IPS-15b (cell line): ENCODE measurements around the gene NFE2L2.
"Not testable (repeated sequence)": the region's sequence is repeated elsewhere in the genome, so short reads cannot be mapped to it uniquely, and the experiment has no call there.

ENCODE experiments used
- H3K27me3 ChIP-seq: one replicate; pipeline ENCODE4 v1.6.1; 2013; ENCODE audit warnings: low read length; ENCODE audit not compliant: control insufficient read depth, insufficient read depth
- H3K36me3 ChIP-seq: one replicate; pipeline ENCODE4 v1.6.1; 2013; ENCODE audit warnings: low read length; ENCODE audit not compliant: control insufficient read depth, insufficient read depth
- H3K4me1 ChIP-seq: one replicate; pipeline ENCODE4 v1.6.1; 2013; ENCODE audit warnings: mild to moderate bottlenecking, low read length; ENCODE audit not compliant: control insufficient read depth, insufficient read depth
- H3K4me3 ChIP-seq: one replicate; pipeline ENCODE4 v1.5.1; 2013; ENCODE audit warnings: low read depth, low read length
- H3K9ac ChIP-seq: one replicate; pipeline ENCODE4 v1.6.1; 2013; ENCODE audit warnings: low read depth, mild to moderate bottlenecking, low read length
- H3K9me3 ChIP-seq: one replicate; pipeline ENCODE4 v1.6.1; 2013; ENCODE audit warnings: mild to moderate bottlenecking, low read length; ENCODE audit not compliant: control insufficient read depth, insufficient read depth

The NFE2L2 gene

GRCh38 chr2:177223436-177223835, 41.1 kb downstream of the NFE2L2 start:
- H3K9me3 ChIP-seq, H3K9ac ChIP-seq, H3K27me3 ChIP-seq, H3K4me3 ChIP-seq: not testable (repeated sequence)
- peaks cover 15% of the 10 kb centered on the region for H3K36me3 ChIP-seq
- peaks cover 10% of the 10 kb centered on the region for H3K4me1 ChIP-seq

DNA sequence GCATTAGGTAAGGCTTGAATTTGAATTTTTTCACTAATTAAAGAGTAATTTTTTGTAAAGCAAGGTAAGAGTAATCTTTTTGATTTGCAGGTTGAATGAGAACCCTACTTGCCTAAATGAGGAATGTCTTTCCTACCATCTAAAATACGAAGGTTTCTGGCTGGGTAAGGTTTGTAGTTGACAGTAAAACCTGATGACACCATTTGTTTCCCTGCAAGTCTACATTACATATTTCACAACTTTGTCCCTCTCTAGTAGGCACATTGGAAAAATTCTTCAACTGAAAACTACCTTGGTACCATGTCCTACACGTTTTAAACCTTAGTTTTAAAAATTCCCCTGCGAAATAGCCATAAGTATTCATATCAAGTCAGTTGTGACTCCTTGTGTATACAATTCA, 42.6 kb downstream of the NFE2L2 start:
- H3K4me1 ChIP-seq = peaks cover 14% of the 10 kb centered on the region

GRCh38 chr2:177221534-177221933, 43.0 kb downstream of the NFE2L2 start:
- H3K36me3 ChIP-seq = peaks cover 31% of the 10 kb centered on the region
- peaks cover 14% of the 10 kb centered on the region for H3K4me1 ChIP-seq
- no peak overlapping the region for H3K9ac ChIP-seq
- no peaks in the 10 kb centered on the region for H3K9me3 ChIP-seq
- H3K4me3 ChIP-seq = no peak overlapping the region
- no peaks in the 10 kb centered on the region for H3K27me3 ChIP-seq

More for the DNA sequence above, 42.6 kb downstream of the NFE2L2 start:
- Histone ChIP-seq H3K9me3 (no peaks in the 10 kb centered on the region), H3K4me3 (no peak overlapping the region), H3K27me3 (no peaks in the 10 kb centered on the region), H3K9ac (no peak overlapping the region), H3K36me3 (peaks cover 26% of the 10 kb centered on the region)

DNA sequence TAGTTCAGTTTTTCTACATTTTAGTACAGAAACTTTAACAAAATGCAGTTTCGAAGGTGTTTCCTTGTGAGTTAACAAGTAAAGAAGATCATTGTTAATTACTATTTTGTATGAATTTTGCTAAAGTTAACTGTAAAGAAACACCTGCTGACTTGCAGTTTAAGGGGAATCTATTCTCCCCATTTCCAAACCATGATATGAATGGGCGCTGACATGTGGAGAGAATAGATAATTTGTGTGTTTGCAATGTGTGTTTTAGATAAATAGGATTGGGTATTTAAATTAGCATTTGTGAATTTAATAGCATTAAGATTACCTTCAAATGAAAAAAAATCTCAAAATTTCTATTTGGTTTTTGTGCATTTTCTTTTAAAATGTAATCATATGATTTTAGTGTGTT, 44.7 kb downstream of the NFE2L2 start:
- not testable (repeated sequence) for H3K9ac ChIP-seq, H3K27me3 ChIP-seq, H3K4me3 ChIP-seq, H3K9me3 ChIP-seq
- Histone ChIP-seq H3K4me1 (peaks cover 14% of the 10 kb centered on the region), H3K36me3 (peaks cover 36% of the 10 kb centered on the region)

- Histone ChIP-seq H3K36me3 (peaks cover 34% of the 10 kb centered on the region), H3K9me3 (no peaks in the 10 kb centered on the region), H3K4me1 (peaks cover 15% of the 10 kb centered on the region), H3K4me3 (no peak overlapping the region), H3K27me3 (no peaks in the 10 kb centered on the region), H3K9ac (no peak overlapping the region)
Measured at GRCh38 chr2:177217247-177217843, 47.2 kb downstream of the NFE2L2 start.

DNA sequence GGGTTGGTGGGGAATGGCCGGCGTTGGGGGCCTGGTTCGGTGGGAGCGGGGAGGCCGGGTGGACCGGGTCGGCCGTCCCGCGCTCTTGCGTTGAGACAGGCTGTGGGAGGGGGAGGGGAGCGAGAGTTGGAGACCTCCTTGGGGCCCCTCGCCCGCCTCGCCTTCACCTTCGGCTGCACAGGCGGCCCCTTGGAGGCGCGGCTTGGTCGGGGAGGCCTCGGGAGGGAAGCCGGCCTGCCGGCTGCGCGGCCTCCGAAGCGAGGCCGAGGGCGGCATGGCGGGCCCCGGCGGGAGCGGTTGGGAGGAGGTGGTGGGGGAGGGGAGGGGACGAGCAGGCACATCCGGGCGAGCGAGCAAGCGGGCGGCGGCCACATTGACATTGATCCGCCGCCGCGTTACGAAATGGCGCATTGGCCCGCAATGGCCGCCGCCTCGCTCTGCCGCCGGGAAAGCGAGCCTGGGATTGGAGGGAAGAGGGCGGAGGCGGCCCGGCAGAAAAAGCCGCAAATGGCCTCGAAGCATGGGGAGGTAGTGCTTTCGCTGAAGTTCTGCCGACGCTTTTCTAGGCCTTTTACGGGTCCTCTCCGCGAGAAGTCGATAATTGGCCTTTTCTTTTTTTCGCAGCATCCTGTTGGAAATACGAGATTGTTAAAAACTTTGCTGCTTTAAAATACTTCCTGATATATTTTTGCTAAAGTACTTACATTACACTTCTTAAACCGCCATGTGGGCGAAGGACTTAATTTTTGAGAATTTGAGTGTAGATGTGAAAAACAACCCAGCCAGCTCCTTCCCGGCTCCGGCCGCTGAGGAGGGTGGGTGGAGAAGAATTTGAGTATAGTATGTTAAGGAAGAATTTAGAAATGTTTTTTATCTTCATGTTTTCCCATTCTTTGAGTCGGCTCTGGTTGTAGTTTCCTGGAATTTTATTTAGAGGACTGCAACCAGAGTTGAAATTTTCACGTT, 51.4 kb downstream of the NFE2L2 start:
- H3K36me3 ChIP-seq = peaks cover 19% of the 10 kb centered on the region
- no peaks in the 10 kb centered on the region for H3K27me3 ChIP-seq
- peak overlapping the region; percentile 91 for H3K4me3 ChIP-seq
- peak overlapping the region; percentile 100 for H3K9ac ChIP-seq
- H3K4me1 ChIP-seq = peaks cover 3% of the 10 kb centered on the region
- H3K9me3 ChIP-seq = no peaks in the 10 kb centered on the region

DNA sequence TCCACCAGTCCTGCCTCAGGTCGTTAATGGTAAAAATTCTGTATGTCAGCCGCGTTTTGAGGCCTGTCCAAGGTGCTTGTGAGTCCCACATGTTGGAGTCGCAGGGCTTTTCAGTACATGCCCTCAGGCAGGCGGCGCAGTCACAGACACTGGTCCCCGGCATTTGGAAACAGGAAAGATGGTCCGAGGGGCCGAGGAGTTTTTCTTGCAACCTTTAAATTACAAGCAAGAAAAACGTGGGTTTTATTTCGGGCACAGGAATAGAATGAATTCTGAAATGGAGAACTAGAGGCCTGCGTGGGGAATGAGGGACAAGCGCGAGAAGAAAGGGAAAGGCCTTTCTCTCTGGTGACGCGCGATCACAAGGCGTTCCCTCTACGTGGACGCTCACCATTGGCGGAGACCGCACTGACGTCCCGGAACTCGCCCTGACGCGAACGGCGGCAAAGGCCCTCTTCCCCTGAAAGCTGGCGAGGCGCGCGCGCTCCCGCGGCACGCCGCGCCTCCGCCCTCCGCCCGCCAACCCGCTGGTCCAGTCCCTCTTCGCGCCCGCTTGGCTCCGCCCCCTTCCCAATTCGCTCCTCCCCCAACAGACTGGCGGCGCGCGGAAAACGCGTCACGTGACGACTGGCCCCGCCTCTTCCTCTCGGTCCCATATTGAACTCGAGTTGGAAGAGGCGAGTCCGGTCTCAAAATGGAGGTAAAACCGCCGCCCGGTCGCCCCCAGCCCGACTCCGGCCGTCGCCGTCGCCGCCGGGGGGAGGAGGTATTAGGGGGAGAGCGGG, 52.2 kb downstream of the NFE2L2 start, which contains the start of gene HNRNPA3:
Gene HNRNPA3 (plus strand): TSS at position 689 of the 785 bp plus-strand sequence. CDS start 6 bp downstream, at position 695.
- H3K36me3 ChIP-seq = peaks cover 12% of the 10 kb centered on the region
- no peaks in the 10 kb centered on the region for H3K9me3 ChIP-seq
- peaks cover 3% of the 10 kb centered on the region for H3K4me1 ChIP-seq
- peak within 1 kb of the TSS; percentile 100 for H3K9ac ChIP-seq
- H3K27me3 ChIP-seq = no peaks in the 10 kb centered on the region
- peak within 1 kb of the TSS; percentile 91 for H3K4me3 ChIP-seq

DNA sequence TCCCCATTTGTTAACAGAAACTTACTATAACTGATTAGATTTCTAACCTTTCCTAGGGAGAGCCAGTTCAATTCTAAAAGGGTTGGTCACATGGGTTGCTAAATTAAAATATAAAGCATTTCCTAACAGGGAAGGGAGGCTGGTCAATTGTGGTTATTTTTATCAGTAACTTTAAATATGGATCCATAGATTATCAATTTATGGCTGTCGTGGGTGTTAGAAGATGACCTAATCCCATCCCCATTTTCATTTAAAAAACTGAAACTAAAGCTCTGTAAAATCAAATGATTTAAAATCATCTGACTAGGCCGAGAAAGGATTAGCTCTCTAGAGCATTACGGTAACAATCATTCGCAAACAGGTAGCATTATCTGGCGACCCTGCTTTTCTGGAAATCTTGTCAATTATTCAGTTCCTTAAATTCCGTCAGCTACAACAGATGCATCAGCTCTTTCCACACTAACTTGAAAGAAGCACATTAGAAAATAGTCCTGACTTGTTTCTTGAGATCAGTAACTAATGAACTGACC, 52.9 kb downstream of the NFE2L2 start:
- H3K9me3 ChIP-seq = no peaks in the 10 kb centered on the region
- peaks cover 6% of the 10 kb centered on the region for H3K36me3 ChIP-seq
- H3K4me3 ChIP-seq = peak overlapping the region; percentile 73
- peak overlapping the region; percentile 95 for H3K9ac ChIP-seq
- peaks cover 3% of the 10 kb centered on the region for H3K4me1 ChIP-seq
- no peaks in the 10 kb centered on the region for H3K27me3 ChIP-seq

DNA sequence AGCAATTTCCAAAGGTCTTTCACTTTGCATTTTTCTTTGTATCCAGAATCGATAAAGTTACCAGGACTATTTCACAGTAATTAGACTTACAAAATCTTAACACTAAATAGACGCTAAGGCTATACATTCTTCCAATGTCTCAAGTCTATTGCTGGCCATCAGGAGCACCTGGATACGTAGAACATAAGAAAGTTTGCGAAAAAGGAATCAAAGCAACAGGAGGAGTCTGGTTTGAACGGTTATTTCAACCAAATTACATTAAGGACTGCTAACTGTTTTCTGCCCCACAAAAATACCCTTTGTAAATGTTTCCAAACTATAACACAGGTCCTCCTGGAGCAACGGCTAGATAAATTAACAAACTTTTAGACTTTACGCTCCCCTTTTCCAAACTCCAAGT, 53.4 kb downstream of the NFE2L2 start:
- Histone ChIP-seq H3K27me3 (no peaks in the 10 kb centered on the region), H3K4me3 (peak overlapping the region; percentile 73), H3K9ac (peak overlapping the region; percentile 95), H3K36me3 (peaks cover 2% of the 10 kb centered on the region), H3K4me1 (peaks cover 3% of the 10 kb centered on the region), H3K9me3 (no peaks in the 10 kb centered on the region)

DNA sequence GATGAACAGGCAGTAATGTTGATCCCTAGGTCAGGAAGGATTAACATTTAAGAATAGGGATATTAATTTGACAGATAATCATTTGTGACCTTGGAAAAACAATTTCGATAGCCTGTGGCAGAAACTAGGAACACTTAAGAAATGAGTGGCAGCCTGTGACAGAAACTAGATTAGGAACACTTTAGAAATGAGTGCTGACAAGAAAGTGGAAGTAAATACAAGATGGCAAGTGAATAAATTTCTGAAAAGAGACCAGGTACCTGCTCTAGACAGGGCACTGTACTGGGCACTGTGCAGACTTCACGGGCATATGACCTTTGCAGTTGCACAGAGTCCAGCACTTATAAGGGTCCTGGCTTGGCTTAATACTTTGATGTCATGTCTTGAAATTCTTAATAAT, 57.4 kb downstream of the NFE2L2 start:
- Histone ChIP-seq H3K27me3 (no peaks in the 10 kb centered on the region), H3K36me3 (no peaks in the 10 kb centered on the region), H3K9me3 (no peaks in the 10 kb centered on the region), H3K4me3 (no peak overlapping the region), H3K4me1 (peaks cover 17% of the 10 kb centered on the region), H3K9ac (no peak overlapping the region)

GRCh38 chr2:177204417-177204816, 60.1 kb downstream of the NFE2L2 start:
- peak overlapping the region; percentile 10 for H3K4me3 ChIP-seq
- H3K27me3 ChIP-seq = no peaks in the 10 kb centered on the region
- no peak overlapping the region for H3K9ac ChIP-seq
- H3K36me3 ChIP-seq = no peaks in the 10 kb centered on the region
- peaks cover 17% of the 10 kb centered on the region for H3K4me1 ChIP-seq
- H3K9me3 ChIP-seq = no peaks in the 10 kb centered on the region
